ENCODE results near the gene RNF207. TPM values are rescaled to one million over a fixed set of nuclear protein-coding genes. Genes with fewer than 3 reads are reported as not detected.

Gene RNF207
- total and polyA plus RNA-seq, 2 of the 8 experiments (the other 6 are each of a cell fraction or from before 2014, with no cell fraction given): 3.9 to 5.4 TPM

GRCh38 chr1:6175411-6175828 is 30.5 kb upstream of the RNF207 start:
- Histone ChIP-seq H3K79me1 (ENCODE audit: low read depth, low read length) (no peaks in the 10 kb centered on the region), H3K4ac (replicated peaks; ENCODE audit: insufficient read length, low read depth, low read length) (no peak overlapping the region), H4K20me1 (replicated peaks in 1 of 2; ENCODE audit: control insufficient read depth in 1 of 2, insufficient read depth in 2 of 2, low read length in 2 of 2) (peaks cover 0 to 20% of the 10 kb centered on the region in 2 experiments), H3K27ac (ENCODE audit: low read depth, low read length) (no peak overlapping the region), H3K23ac (ENCODE audit: insufficient read length) (no peak overlapping the region), H3K9me3 (ENCODE audit: insufficient read depth in 2 of 2, low read depth in 1 of 2, low read length in 1 of 2) (no peaks in the 10 kb centered on the region), H3K27me3 (replicated peaks in 1 of 4; ENCODE audit: control insufficient read depth in 3 of 4, extremely low read depth in 1 of 4, insufficient read depth in 3 of 4, low read length in 3 of 4) (peaks cover 19 to 45% (median 36%) of the 10 kb centered on the region in 4 experiments), H2AK5ac (ENCODE audit: low read depth, low read length) (peak overlapping the region; percentile 39; the same call in 1 of the 2 replicates), H4K91ac (replicated peaks; ENCODE audit: insufficient read length, low read length) (no peak overlapping the region), H3K14ac (ENCODE audit: insufficient read length) (no peak overlapping the region), H3K56ac (replicated peaks; ENCODE audit: insufficient read length, low read depth, low read length) (peak overlapping the region; percentile 86), H2BK20ac (ENCODE audit: low read length) (no peak overlapping the region), H3K23me2 (ENCODE audit: low read depth, low read length) (peaks cover 21% of the 10 kb centered on the region; the same call in 1 of the 2 replicates), H4K8ac (ENCODE audit: extremely low read depth, insufficient read depth, low read length) (no peak overlapping the region), H4K5ac (ENCODE audit: insufficient read length, low read depth, low read length) (no peak overlapping the region), H3K4me1 (replicated peaks in 1 of 4; ENCODE audit: control insufficient read depth in 3 of 4, insufficient read depth in 4 of 4, low read length in 3 of 4) (peaks cover 0 to 7% (median 0%) of the 10 kb centered on the region in 4 experiments; a peak in 4 of 7 replicates), H3K36me3 (ENCODE audit: control insufficient read depth in 2 of 4, insufficient read depth in 4 of 4, low read length in 3 of 4) (no peaks in the 10 kb centered on the region), H3K79me2 (ENCODE audit: control insufficient read depth in 1 of 2, insufficient read depth in 2 of 2, low read length in 2 of 2) (no peaks in the 10 kb centered on the region), H3K18ac (ENCODE audit: extremely low read depth, low read length) (no peak overlapping the region), H2BK15ac (ENCODE audit: low read length) (no peak overlapping the region), H2BK12ac (ENCODE audit: low read depth, low read length) (no peak overlapping the region), H3K4me3 (ENCODE audit: extremely low read depth in 1 of 4, insufficient read depth in 2 of 4, low read depth in 3 of 4, low read length in 4 of 4) (no peak overlapping the region), H3K9ac (replicated peaks in 1 of 4; ENCODE audit: extremely low read depth in 1 of 4, low read depth in 3 of 4, low read length in 3 of 4) (no peak overlapping the region; a peak in 1 of 7 replicates), H3K4me2 (ENCODE audit: insufficient read depth in 1 of 2, low read depth in 2 of 2, low read length in 2 of 2) (no peak overlapping the region), H2AFZ (ENCODE audit: low read length) (no peak overlapping the region), H2BK120ac (replicated peaks; ENCODE audit: low read depth, low read length) (no peak overlapping the region), H2BK5ac (ENCODE audit: low read depth, low read length) (no peak overlapping the region)
- ChIA-PET CTCF (ENCODE audit: partially characterized antibody) (no interaction called here), POLR2A (ENCODE audit: partially characterized antibody) (no interaction called here)
- TF ChIP-seq SP1 (IDR thresholded peaks at IDR 0.05; ENCODE audit: low read depth, low read length): no peak
- TF ChIP-seq NANOG (IDR thresholded peaks at IDR 0.05; ENCODE audit: insufficient read depth, low read depth, low read length, poor library complexity, severe bottlenecking): no peak
- no peak for TF ChIP-seq CREB1 (IDR thresholded peaks at IDR 0.05)
- TF ChIP-seq SIX5 (IDR thresholded peaks at IDR 0.05; ENCODE audit: low read depth, low read length): no peak
- no peak for TF ChIP-seq ASH2L (IDR thresholded peaks at IDR 0.05; ENCODE audit: low read length)
- TF ChIP-seq JUN (IDR thresholded peaks at IDR 0.05; ENCODE audit: low read depth, low read length): no peak
- no peak for TF ChIP-seq RFX5 (IDR thresholded peaks at IDR 0.05; ENCODE audit: borderline replicate concordance, low read depth, low read length)
- TF ChIP-seq KDM1A (IDR thresholded peaks at IDR 0.05; ENCODE audit: borderline replicate concordance, low read length): no peak
- TF ChIP-seq ZNF274 (IDR thresholded peaks at IDR 0.05; ENCODE audit: borderline replicate concordance, extremely low read depth, low read length): no peak
- no peak for TF ChIP-seq BACH1 (IDR thresholded peaks at IDR 0.05; ENCODE audit: low read length)
- TF ChIP-seq TAF7 (optimal IDR thresholded peaks at IDR 0.05; ENCODE audit: borderline replicate concordance, low read depth, low read length): no peak
- TF ChIP-seq GABPA (IDR thresholded peaks at IDR 0.05; ENCODE audit: borderline replicate concordance, insufficient read depth, low read length): no peak
- no peak for TF ChIP-seq JUND (IDR thresholded peaks at IDR 0.05; ENCODE audit: low read length)
- TF ChIP-seq MAFK (IDR thresholded peaks at IDR 0.05; ENCODE audit: low read depth, low read length): no peak
- no peak for TF ChIP-seq RXRA (IDR thresholded peaks at IDR 0.05; ENCODE audit: insufficient read depth, low read depth, low read length)
- TF ChIP-seq SIRT6 (IDR thresholded peaks at IDR 0.05; ENCODE audit: low read length): no peak
- DNase-seq (ENCODE audit: low read depth in 1 of 2, low spot score in 2 of 2) (no peak), FAIRE-seq (no peak)
- WGBS, 2 experiments (ENCODE audit: extremely low coverage in 1 of 2, insufficient coverage in 1 of 2, insufficient read length in 1 of 2, insufficient replicate concordance in 2 of 2, low coverage in 1 of 2, low lambda C conversion rate in 2 of 2, missing lambda C conversion rate in 1 of 2): 87% methylated on average over 6 of the region's 6 CpGs; no CpG with 5 or more reads in 1 of the 2 experiments
